Measurements from ENCODE around the gene AK4.

The AK4 gene

DNA sequence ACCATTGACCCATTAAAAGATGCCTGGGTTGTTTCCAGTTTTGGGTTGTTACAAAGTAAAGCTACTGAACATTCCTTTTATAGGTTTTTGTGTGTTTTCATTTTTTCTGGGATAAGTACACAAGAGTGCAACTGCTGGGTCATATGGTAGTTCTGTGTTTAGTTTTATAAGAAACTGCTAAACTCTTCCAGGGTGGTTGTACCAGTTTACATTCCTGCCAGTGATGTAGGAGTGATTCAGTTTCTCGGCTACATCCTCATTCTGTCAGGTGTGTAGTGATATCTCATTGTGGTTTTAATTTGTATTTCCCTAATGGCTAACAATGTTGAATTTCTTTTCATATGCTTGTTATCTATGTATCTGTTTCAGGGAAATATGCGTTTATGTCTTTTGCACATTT lies 102.8 kb downstream of the AK4 start:
- DNase-seq (ENCODE audit: low read depth): no peak

DNA sequence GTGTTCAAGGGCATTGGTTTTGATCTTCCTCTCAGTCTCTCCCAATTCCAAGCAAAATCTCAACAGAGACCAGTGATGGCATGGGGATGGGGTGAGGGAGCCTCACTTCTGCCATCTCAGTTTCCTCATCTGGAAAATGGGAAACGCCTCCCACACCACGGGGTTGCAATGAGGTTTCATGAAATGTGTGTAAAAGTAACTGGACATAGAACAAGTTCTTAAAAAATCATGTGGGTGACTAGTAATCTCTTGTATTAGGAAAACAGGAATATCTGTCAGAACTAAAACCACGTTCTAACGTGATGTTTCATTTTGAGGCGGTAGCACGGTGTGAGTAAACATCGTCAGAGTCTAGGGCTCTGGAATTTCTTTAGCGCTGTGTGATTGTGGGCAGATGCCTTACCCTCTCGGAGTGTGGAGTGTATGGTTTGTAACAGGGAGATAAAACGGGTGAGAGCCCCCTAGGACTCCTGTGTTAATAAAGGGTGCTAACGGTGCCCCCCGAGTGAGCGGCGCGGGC lies 105.9 kb downstream of the AK4 start:
- peak; percentile 56 for DNase-seq (ENCODE audit: low read depth)

DNA sequence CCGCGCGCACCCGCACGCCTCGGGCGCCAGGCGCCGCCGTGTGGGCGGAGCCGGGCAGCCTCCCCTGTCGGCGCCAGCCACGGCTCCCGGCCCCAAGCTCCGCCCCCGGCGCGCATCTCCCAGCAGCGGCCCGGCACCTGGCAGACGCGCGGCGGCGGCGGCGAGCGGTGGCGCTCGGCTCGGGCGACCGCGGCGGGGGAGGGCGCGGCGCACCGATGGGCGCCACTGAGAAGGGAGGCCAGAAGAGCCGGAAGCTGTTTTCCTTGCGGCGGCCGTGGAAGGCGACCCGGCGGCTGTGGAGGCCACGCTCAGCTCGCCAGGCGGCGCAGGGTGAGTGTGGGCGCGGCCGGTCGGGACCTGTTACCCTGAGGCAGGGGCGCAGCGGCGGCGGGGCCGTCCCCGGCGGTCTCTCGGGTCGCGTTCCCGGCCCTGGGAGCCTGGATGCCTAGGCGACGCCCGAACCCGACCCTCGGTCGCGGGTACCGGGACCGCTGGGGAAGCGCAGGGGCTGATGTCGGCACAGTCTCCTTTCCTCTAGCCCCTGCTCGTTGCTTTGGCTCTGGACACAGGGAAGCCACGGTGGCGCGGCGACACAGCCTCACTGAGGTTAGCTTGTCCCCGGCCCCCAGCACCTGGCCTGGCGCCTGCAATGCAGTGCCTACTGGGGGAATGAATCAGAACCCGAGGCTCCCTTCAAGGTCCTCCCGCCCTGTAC lies 106.5 kb downstream of the AK4 start:
- DNase-seq (ENCODE audit: low read depth): no peak

- no peak for DNase-seq (ENCODE audit: low read depth)
These were observed 107.1 kb downstream of the AK4 start for GRCh38 chr1:65255035-65255655.

- no peak for DNase-seq (ENCODE audit: low read depth)
These were observed 107.7 kb downstream of the AK4 start for GRCh38 chr1:65255656-65256050.

- DNase-seq (ENCODE audit: low read depth): no peak
These were observed 109.1 kb downstream of the AK4 start for GRCh38 chr1:65256860-65257708.

GRCh38 chr1:65258106-65258505 lies 110.1 kb downstream of the AK4 start:
- DNase-seq (ENCODE audit: low read depth): no peak

GRCh38 chr1:65259816-65260215 lies 111.8 kb downstream of the AK4 start:
- no peak for DNase-seq (ENCODE audit: low read depth)

- peak; percentile 57 for DNase-seq (ENCODE audit: low read depth)
These were observed 113.0 kb downstream of the AK4 start for GRCh38 chr1:65260851-65261473.

GRCh38 chr1:65263286-65263685 lies 115.3 kb downstream of the AK4 start:
- DNase-seq (ENCODE audit: low read depth): no peak

- no peak for DNase-seq (ENCODE audit: low read depth)
These were observed 116.4 kb downstream of the AK4 start for GRCh38 chr1:65264197-65264929.

- no peak for DNase-seq (ENCODE audit: low read depth)
These were observed 117.3 kb downstream of the AK4 start for GRCh38 chr1:65265296-65265650.

DNA sequence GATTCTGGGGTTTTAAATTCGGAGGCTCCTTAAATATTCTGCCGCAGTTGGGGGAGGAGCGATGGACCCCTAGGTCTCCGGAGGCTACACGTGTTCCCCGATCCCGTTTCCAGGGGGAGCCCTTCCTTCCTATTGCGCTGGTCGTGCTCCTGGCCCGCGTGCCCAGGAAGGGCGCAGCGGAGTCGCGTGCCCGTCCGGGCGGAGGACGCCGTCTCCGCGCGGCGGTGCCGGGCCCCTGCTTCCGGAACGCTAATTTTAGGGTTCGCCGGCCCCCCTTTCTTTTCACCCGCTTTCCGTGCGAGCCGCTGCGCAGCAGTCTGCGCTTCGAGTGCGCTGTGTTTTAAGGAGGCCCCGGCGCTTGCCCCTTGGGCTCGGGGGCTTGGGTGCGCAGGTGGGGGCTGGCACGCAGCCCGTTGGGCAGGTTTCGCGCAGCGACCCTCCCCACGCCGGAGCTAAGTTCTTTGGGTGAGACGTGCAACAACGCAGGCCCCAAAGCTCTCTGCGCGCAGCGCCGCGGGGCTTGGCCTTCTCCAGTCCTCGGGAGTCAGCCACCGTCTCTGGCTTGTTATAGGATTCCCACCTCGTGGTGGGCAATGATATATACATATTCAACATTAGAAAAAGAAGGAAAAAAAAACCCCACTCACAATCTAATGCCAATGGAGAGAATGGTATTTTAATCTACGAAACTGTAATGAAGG lies 117.8 kb downstream of the AK4 start:
- DNase-seq (ENCODE audit: low read depth): no peak

DNA sequence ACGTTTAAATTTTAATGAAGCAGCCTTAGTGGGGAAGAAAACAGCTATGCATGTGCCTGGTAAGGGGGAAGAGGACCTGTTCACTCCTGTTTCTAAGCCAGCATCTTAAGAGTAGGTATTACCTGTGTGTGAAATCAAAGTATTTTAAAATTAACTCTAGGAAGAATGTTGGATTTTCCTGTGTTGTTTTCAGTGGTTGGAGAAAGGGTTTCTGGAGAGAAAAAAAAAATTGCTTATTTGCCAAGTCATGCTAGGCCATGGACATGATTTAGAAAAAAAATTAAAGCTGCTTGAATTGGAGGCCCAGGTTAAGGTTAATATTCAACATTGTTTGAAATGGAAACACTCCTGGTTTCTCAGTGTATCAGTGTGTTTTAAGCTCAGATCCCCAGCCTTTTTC lies 118.5 kb downstream of the AK4 start:
- no peak for DNase-seq (ENCODE audit: low read depth)

- DNase-seq (ENCODE audit: low read depth): no peak
These were observed 119.3 kb downstream of the AK4 start for GRCh38 chr1:65267271-65267670.

DNA sequence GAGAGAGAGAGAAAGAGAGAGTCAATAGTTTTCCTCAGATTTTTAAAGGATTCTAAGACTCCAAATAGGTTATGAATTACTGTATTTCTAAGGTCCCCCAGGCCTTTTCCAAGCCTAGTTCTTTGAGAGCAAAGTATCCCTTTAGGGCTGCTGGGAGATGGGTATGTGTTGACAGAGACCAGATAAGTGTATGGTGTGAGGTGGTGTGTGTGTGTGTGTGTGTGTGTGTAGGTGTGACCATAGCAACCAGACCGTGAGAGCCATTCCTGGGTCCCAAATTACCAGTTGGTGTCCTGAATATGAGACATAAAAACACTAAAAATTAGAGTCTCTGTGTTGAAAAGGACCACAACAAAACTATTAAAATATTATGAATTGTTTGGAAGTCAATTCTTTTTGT lies 119.7 kb downstream of the AK4 start:
- no peak for DNase-seq (ENCODE audit: low read depth)

GRCh38 chr1:65269612-65270011 lies 121.6 kb downstream of the AK4 start:
- DNase-seq (ENCODE audit: low read depth): no peak

- DNase-seq (ENCODE audit: low read depth): no peak
These were observed 128.4 kb downstream of the AK4 start for GRCh38 chr1:65276197-65276939.

DNA sequence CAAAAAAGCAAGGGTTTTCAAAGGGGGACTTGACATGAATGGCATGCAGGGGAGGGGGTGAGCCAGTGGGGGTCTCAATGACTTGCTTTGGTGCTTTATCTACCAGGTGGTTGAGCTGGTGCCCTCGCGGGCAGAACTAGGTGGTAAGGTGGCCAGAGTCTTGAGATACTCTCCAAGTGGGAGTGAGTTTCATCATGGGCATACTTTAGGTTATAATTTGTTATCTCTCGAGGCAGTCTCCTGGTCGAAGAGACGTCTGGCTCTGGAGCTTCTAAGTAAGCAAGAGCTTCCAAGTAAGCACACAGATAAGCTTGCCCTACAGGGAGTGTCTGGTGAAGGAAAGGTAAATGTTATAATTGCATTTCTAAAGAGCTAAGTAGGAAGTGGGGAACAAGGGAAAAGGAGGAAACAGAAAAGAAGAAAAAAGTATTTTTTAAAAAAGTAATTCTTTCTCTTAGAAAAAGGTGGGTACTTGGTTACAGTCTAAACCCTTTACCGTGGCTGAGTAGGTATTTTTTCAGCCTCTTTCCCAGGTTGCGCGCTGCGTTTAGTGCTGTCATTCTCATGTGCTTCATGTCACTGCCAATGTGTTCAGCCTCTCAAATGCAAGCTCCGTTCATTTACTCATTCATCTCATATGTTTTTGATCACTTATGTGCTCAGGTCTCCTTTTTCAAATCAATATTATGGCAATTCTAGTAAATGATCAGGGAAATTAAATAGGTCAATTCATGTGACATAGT lies 129.8 kb downstream of the AK4 start:
- no peak for DNase-seq (ENCODE audit: low read depth)
